ENCODE results near the gene FBRSL1.

- no peak for TF ChIP-seq CTCF (IDR thresholded peaks at IDR 0.05; ENCODE audit: low read depth, low read length, missing input control)
- TF ChIP-seq, protein P1, sequence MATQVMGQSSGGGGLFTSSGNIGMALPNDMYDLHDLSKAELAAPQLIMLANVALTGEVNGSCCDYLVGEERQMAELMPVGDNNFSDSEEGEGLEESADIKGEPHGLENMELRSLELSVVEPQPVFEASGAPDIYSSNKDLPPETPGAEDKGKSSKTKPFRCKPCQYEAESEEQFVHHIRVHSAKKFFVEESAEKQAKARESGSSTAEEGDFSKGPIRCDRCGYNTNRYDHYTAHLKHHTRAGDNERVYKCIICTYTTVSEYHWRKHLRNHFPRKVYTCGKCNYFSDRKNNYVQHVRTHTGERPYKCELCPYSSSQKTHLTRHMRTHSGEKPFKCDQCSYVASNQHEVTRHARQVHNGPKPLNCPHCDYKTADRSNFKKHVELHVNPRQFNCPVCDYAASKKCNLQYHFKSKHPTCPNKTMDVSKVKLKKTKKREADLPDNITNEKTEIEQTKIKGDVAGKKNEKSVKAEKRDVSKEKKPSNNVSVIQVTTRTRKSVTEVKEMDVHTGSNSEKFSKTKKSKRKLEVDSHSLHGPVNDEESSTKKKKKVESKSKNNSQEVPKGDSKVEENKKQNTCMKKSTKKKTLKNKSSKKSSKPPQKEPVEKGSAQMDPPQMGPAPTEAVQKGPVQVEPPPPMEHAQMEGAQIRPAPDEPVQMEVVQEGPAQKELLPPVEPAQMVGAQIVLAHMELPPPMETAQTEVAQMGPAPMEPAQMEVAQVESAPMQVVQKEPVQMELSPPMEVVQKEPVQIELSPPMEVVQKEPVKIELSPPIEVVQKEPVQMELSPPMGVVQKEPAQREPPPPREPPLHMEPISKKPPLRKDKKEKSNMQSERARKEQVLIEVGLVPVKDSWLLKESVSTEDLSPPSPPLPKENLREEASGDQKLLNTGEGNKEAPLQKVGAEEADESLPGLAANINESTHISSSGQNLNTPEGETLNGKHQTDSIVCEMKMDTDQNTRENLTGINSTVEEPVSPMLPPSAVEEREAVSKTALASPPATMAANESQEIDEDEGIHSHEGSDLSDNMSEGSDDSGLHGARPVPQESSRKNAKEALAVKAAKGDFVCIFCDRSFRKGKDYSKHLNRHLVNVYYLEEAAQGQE (IDR thresholded peaks at IDR 0.05): no peak
- TF ChIP-seq, protein P2, sequence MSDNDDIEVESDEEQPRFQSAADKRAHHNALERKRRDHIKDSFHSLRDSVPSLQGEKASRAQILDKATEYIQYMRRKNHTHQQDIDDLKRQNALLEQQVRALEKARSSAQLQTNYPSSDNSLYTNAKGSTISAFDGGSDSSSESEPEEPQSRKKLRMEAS (IDR thresholded peaks at IDR 0.05): no peak
Observed at GRCh38 chr12:132497514-132498405, 7.8 kb downstream of the FBRSL1 start.

Data from liver (tissue), 2 donors.